ENCODE results near the gene PKM.

Gene PKM

DNA sequence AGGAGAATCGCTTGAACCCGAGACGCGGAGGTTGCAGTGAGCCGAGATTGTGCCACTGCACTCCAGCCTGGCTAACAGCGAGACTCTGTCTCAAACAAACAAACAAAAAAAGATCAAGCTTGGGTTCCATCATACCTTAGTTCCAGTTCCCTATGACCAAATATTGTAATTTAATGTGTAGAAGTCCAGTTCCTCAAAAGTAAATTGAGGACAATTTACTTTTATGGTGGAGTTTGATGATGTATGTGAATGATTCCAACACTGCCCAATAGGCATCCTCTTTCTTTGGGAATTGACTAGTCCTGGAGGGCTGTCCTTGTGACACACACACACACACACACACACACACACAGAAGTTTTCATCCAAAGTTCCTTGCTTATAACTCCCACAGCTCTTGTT is 2.8 kb upstream of the PKM start:
- no peak for DNase-seq

DNA sequence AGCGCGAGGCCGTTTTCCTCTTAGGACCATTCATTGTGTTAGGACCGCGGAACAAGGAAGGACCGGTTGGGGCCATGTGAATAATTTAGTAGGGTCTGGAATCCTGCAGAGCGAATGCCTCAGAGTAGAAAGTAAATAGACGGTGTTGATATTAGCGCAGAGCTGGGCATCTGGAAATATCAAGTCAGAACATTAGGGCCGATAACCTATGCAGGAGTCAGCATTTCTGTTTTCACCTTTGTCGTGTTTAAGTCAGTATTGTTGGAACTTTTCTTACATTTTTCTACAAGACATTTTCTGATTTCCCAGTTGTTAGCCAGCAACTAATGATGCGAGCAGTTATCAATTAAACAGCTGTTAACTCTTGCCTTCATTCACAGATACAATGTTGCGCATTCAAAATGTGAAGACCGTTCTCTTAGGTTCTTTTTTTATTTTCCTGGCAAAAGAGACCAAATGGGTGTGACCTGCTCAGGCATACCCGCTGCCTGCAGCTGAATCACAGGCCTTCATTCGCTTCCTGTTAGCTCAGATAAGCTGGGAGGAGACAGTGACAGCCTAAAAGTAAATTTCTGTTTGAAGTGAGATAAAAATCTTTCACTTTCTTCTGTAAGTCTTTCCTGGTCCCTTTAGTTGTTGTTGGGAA is 966 bp upstream of the PKM start:
- peak; percentile 48 for DNase-seq

DNA sequence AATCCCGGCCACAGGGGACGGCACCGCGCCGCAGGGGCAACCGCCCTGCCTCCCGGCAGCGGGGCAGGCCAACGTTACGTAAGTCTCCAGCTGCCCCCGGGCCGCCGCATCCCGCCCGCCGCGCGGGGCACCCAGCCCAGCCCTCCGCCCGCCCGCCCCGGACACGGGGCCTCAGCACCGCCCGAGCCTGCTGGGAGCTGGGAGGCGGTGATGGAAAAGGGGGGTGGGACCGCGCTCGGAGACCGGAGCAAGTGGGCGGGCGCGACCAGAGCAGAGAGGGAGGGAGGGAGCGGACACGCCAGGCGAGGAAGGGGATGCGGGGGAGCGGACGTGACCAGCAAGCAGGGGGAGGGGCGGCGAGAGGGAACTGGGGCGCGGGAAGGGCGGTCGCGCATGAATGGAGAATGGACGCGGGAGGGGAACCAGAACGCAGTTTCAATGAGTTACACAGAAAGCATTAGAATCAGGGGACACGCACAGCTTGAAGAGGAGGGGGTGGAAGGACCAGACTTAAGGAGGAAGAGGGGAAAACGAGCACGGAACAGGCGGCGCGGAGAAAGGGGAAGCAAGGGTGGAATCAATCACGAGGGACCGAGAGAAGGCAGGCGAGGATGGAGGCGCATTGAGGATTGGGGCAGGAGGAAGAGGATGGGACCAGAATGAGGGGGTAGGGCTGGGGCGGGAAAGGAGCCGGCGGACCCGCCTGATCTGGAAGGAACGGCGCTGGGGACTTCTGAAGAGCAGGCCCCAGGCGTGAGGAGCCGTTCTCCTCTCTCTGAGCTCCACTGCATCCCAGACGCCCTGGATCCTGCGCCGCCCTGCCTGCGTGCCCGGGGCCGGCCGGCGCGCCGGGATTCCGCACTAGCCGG is 559 bp downstream of the PKM start:
- DNase-seq = peak; percentile 62

GRCh38 chr15:72229947-72230196 is 1.1 kb downstream of the PKM start:
- DNase-seq = no peak

GRCh38 chr15:72229076-72229946 is 1.7 kb downstream of the PKM start:
- DNase-seq = peak; percentile 46

DNA sequence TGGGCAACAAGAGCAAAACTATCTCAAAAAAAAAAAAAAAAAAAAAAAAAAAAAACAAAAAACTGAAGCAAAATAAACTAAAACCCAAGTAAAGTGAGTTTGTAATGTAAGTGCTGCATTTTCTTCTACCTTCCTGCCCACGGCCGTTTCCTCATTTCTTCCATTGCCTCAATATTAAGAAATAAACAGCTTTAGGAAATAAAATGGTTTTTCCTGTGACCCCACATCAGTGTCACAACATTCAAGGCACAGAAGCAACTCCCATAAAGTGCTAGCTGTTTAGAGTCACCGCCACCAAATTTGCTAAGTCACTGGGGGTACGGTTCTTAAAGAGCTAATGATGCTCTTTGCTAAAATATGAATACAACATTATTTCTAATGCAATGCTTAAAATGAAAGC is 3.3 kb downstream of the PKM start:
- DNase-seq = no peak

- peak; percentile 47 for DNase-seq
Measured at GRCh38 chr15:72227192-72227586, 3.8 kb downstream of the PKM start.

GRCh38 chr15:72223278-72223677 is 7.7 kb downstream of the PKM start:
- no peak for DNase-seq

GRCh38 chr15:72222393-72222792 is 8.6 kb downstream of the PKM start:
- DNase-seq = no peak

- DNase-seq = no peak
Measured at GRCh38 chr15:72220687-72221086, 10.3 kb downstream of the PKM start.

DNA sequence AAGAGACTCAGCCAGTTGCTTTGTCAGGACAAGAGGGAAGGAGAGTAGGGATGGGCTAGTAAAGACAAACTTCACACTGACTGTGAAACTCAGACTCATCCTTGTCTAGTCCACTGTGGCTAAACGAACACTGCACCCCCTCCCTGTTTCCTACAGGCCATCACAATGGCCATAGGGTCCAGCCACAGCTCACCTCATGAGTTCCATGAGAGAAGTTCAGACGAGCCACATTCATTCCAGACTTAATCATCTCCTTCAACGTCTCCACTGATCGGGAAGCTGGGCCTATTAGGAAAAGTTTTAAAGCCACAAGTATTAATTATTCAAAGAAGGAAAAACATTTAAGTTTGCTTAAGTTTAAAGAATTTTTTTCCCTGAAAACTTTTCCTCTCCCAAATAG is 13.8 kb downstream of the PKM start:
- DNase-seq = no peak

GRCh38 chr15:72216079-72216478 is 14.9 kb downstream of the PKM start:
- DNase-seq = no peak

- no peak for DNase-seq
Measured at GRCh38 chr15:72207558-72208085, 23.4 kb downstream of the PKM start.

DNA sequence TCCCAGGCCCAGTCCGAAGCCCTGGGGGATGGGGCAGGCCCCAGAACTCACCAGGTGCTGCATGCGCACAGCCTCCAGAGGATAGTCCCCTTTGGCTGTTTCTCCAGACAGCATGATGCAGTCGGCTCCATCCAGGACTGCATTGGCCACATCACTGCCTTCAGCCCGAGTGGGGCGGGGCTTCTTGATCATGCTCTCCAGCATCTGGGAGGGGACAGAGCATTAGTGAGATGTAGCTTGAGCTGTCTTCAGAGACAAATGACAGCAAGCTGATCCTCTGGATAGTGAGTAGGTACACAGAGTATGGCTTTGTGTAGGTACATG is 24.4 kb downstream of the PKM start:
- no peak for DNase-seq

- DNase-seq = no peak
Measured at GRCh38 chr15:72205896-72206676, 24.9 kb downstream of the PKM start.

GRCh38 chr15:72205273-72205672 is 25.7 kb downstream of the PKM start:
- no peak for DNase-seq

DNA sequence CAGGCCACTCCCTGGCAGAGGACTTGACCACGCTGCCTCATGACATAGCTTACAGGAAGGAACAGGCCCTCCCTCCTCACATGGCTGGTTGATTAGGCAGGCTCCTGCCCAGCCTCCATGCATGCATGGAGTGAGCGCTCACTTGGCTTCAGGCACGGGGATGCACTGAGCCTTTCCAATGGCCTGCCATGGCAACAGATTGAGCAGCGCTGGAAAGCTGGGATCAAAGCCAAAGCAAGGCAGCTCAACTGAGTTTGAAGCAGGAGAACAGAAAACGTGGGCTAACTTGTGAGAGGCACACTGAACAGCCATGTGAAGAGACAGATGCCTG is 27.5 kb downstream of the PKM start:
- DNase-seq = no peak

DNA sequence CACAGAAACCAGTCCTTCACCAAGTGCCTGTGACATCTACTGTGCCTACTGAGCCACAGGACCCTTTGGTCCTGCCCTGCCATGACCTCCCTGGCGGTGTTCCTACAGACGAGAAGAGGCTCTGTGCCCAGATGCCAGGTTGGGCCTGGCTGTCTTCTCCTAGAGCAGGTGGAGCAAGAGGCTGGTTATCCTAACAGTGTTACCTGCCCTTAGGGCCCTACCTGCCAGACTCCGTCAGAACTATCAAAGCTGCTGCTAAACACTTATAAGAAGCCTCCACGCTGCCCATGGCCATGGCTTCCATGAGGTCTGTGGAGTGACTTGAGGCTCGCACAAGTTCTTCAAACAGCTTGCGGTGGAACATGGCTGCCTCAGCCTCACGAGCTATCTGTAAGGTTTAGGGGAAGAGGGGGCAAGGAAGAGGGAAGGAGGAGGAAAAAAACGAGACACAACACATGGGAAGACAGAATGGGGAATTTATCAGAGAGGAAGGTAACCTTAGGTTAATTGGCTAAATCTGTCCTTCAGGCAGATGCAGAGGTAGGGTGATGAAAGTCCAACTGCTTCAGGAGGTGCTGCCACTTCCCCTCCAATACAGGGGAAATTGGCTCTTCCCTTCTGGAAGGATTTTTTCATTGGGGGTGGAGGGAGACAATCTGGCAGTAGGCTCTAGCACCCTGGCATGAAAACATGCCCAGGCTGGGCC is 28.0 kb downstream of the PKM start:
- no peak for DNase-seq

DNA sequence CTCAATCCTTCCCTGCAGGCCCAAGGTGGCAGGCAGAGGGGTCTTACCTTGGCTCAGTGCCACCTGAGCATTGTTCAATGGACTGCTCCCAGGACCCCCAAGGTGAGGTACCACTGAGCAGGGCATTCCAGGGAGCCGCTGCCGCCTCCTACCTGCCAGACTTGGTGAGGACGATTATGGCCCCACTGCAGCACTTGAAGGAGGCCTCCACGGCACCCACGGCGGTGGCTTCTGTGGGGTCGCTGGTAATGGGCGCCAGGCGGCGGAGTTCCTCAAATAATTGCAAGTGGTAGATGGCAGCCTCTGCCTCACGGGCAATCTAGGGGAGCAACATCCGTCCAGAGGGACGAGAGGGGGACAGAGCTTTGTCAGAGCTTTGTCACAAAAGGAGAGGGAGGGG is 28.7 kb downstream of the PKM start:
- DNase-seq = no peak

GRCh38 chr15:72201391-72201921 is 29.5 kb downstream of the PKM start:
- no peak for DNase-seq

DNA sequence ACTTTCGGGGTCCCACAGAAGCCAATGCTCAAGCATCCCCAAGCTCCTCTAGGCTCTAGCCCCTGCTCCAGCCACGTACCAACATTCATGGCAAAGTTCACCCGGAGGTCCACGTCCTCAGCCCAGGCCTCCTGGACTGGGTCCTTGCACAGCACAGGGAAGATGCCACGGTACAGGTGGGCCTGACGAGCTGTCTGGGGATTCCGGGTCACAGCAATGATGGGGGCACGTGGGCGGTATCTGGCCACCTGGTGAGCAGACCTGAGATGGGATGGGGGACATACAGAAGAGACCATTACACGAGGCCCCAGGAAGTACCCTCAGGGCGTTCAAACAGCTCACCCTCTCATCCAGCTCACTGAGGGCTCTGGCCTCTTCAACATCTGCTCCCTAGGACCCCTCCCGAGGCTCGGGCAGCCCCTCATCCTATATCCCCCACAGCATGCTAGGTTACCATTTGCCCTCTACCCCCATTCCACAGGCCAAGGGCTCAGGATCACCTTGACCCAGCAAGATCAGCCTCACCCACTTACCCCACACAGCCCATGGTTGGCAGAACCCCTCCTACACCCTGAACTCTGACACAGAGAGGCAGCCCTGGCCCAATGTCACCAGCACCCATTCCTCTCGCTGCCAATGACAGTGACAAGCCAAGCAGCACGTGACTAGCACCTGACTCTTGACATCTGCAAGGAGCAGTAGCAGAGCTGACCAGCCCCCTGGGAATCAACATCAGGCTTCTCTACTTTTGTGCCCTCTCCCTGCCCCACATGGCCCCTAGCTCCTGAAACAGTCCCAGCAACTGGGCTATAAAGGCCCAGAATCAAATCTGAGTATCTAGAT is 30.4 kb downstream of the PKM start:
- DNase-seq = no peak
